Measurements from ENCODE around the gene LSAMP. TPM values are rescaled to one million over a fixed set of nuclear protein-coding genes. Genes with fewer than 3 reads are reported as not detected.

Gene LSAMP
- total RNA-seq, 1 donor: 1.3 TPM

- TF ChIP-seq CTCF (IDR thresholded peaks at IDR 0.05; ENCODE audit: insufficient read depth, low read depth, low read length): no peak
- no peak for DNase-seq (ENCODE audit: low read depth)
- H3K4me3 ChIP-seq (ENCODE audit: low read depth, low read length): no peak overlapping the region
Measured at GRCh38 chr3:116276675-116277074, 168.6 kb downstream of the LSAMP start.

- TF ChIP-seq CTCF (IDR thresholded peaks at IDR 0.05; ENCODE audit: insufficient read depth, low read depth, low read length): no peak
- H3K4me3 ChIP-seq (ENCODE audit: low read depth, low read length): no peak overlapping the region
- DNase-seq (ENCODE audit: low read depth): no peak
Measured at GRCh38 chr3:116270056-116270455, 175.2 kb downstream of the LSAMP start.

- H3K4me3 ChIP-seq (ENCODE audit: low read depth, low read length): no peak overlapping the region
- TF ChIP-seq CTCF (IDR thresholded peaks at IDR 0.05; ENCODE audit: insufficient read depth, low read depth, low read length): no peak
- no peak for DNase-seq (ENCODE audit: low read depth)
Measured at GRCh38 chr3:116267116-116267515, 178.2 kb downstream of the LSAMP start.

- no peak for DNase-seq (ENCODE audit: low read depth)
- TF ChIP-seq CTCF (IDR thresholded peaks at IDR 0.05; ENCODE audit: insufficient read depth, low read depth, low read length): no peak
Measured at GRCh38 chr3:116265976-116266584, 179.2 kb downstream of the LSAMP start.

GRCh38 chr3:116265320-116265695 lies 180.0 kb downstream of the LSAMP start:
- H3K4me3 ChIP-seq (ENCODE audit: low read depth, low read length): no peak overlapping the region
- DNase-seq (ENCODE audit: low read depth): no peak
- TF ChIP-seq CTCF (IDR thresholded peaks at IDR 0.05; ENCODE audit: insufficient read depth, low read depth, low read length): no peak

More at GRCh38 chr3:116265976-116266584, 179.2 kb downstream of the LSAMP start:
- H3K4me3 ChIP-seq (ENCODE audit: low read depth, low read length): no peak overlapping the region

- no peak overlapping the region for H3K4me3 ChIP-seq (ENCODE audit: low read depth, low read length)
- TF ChIP-seq CTCF (IDR thresholded peaks at IDR 0.05; ENCODE audit: insufficient read depth, low read depth, low read length): no peak
- DNase-seq (ENCODE audit: low read depth): no peak
Measured at GRCh38 chr3:116264546-116265319, 180.6 kb downstream of the LSAMP start.

Measured in fibroblast of villous mesenchyme (primary cell).